Right lobe of liver (tissue), 6 donors: ENCODE measurements around the gene ULK4. TPM values are rescaled to one million over a fixed set of nuclear protein-coding genes. Genes with fewer than 3 reads are reported as not detected.
A peak's percentile ranks its signal among the peaks of the same experiment; 100 is the strongest.

Experiments used
- ATAC-seq, 4 donors: fragments of 200-7000 bp; cut with Tn5 transposase; one replicate each; pipeline ENCODE4 v1.9.1; 2020; ENCODE audit warnings: mild to moderate bottlenecking in 4 of 4, moderate library complexity in 4 of 4
- DNase-seq, 3 donors: peaks; one replicate each; pipeline ENCODE4 v3.0.0-alpha.2; 2020
- H3K27ac ChIP-seq, 3 donors: fragments of 200-600 bp; one replicate each; pipeline ENCODE4 v1.8.0; 2022
- H3K27me3 ChIP-seq, 2 donors: fragments of 200-600 bp; one replicate each; pipeline ENCODE4 v1.8.0; 2022
- H3K36me3 ChIP-seq, 4 donors: fragments of 200-600 bp; sonication (generic) in 1 of 4; one replicate each; pipeline versions ENCODE4 v1.5.1 to v1.8.0; 2017 to 2022; ENCODE audit warnings: control low read depth in 1 of 4
- H3K4me1 ChIP-seq, 4 donors: fragments of 200-600 bp; sonication (generic) in 1 of 4; one replicate each; pipeline versions ENCODE4 v1.5.1 to v1.8.0; 2017 to 2022; ENCODE audit warnings: control low read depth in 1 of 4
- H3K4me3 ChIP-seq, 3 donors: fragments of 200-600 bp; one replicate each; pipeline ENCODE4 v1.8.0; 2022
- H3K9me3 ChIP-seq, 4 donors: fragments of 200-600 bp; sonication (generic) in 1 of 4; one replicate each; pipeline versions ENCODE4 v1.5.1 to v1.8.0; 2017 to 2022; ENCODE audit warnings: control low read depth in 1 of 4
- CTCF ChIP-seq, 4 donors: fragments of 200-600 bp in 3 of 4; fragments of 450-650 bp in 1 of 4; IDR thresholded peaks; one replicate each; pipeline versions ENCODE4 v1.5.1 to v1.8.0; 2016 to 2022; ENCODE audit warnings: antibody characterized with exemption in 4 of 4, mild to moderate bottlenecking in 2 of 4
- POLR2A ChIP-seq: fragments of 450-650 bp; IDR thresholded peaks from one replicate; pipeline ENCODE4 v1.6.1; 2017; ENCODE audit warnings: antibody characterized with exemption, mild to moderate bottlenecking
- WGBS: methylation state at CpG from one replicate; pipeline ENCODE4 v1.1.6; 2018; ENCODE audit warnings: low coverage, low lambda C conversion rate; ENCODE audit not compliant: insufficient coverage; ENCODE audit errors: missing lambda C conversion rate; 5-methylcytosine and 5-hydroxymethylcytosine counted together
- intact Hi-C, 2 donors: fragments of 100-400 bp; cut with DNase I; formaldehyde crosslinking; loops; one replicate each; pipeline versions ENCODE4 v1.11.2 to v1.14.1; 2022
- total RNA-seq, 6 experiments: library from RNA; depleted of rRNA in 2 of 6; stranded (reverse); fragments of >200 nt in 2 of 6; fragmentation: NEBNext Ultra II Directional in 3 of 6; extraction: Animal tissue kit (Norgen Biotek cat#: 25700) in 3 of 6; gene quantifications; one replicate each; pipeline versions ENCODE4 v1.1.0 to v1.2.4, GENCODE V29; 2016 to 2023
- donor health status: DM: no; HTN: yes; CAD: no.
- donor health status: DM: no; HTN: no; CAD: no.
- donor health status: DM: no; HTN: no; CAD: no.
- donor health status: DM: no; HTN: yes; CAD: no.
- donor health status: DM: no; HTN: yes; CAD: no.

The ULK4 gene
- total RNA-seq, 6 experiments from 2014 or later = 2.8 to 5.6 (median 4.9) TPM

- ATAC-seq (peak; percentile 61 to 73 (median 67)), DNase-seq (no peak)
- no peak for TF ChIP-seq POLR2A
- TF ChIP-seq CTCF (IDR thresholded peaks at IDR 0.05) = no peak
- Histone ChIP-seq H3K4me1 (peaks cover 0 to 10% (median 5%) of the 10 kb centered on the region in 4 donors), H3K27ac (peak overlapping the region in 2 of 3 donors; percentile 6 to 51), H3K36me3 (no peaks in the 10 kb centered on the region), H3K4me3 (no peak overlapping the region), H3K27me3 (no peaks in the 10 kb centered on the region), H3K9me3 (no peaks in the 10 kb centered on the region)
- 29% methylated on average over 2 of the region's 2 CpGs for WGBS
- intact Hi-C loops = no loop called here
Observed at GRCh38 chr3:41653571-41654239, 308.2 kb downstream of the ULK4 start.

GRCh38 chr3:41652931-41653330 lies 309.0 kb downstream of the ULK4 start:
- intact Hi-C loops = no loop called here
- WGBS = 86% methylated on average over 1 of the region's 3 CpGs

GRCh38 chr3:41652506-41652905 lies 309.4 kb downstream of the ULK4 start:
- H3K9me3 ChIP-seq = no peaks in the 10 kb centered on the region
- DNase-seq (no peak), ATAC-seq (no peak)
- no peak for TF ChIP-seq POLR2A
- TF ChIP-seq CTCF (IDR thresholded peaks at IDR 0.05) = no peak
- H3K36me3 ChIP-seq = no peaks in the 10 kb centered on the region
- no peak overlapping the region for H3K27ac ChIP-seq
- no peaks in the 10 kb centered on the region for H3K27me3 ChIP-seq
- no peak overlapping the region for H3K4me3 ChIP-seq
- H3K4me1 ChIP-seq = peaks cover 0 to 10% (median 2%) of the 10 kb centered on the region in 4 donors
- intact Hi-C loops = no loop called here
- 70% methylated on average over 4 of the region's 4 CpGs for WGBS

More at GRCh38 chr3:41652931-41653330, 309.0 kb downstream of the ULK4 start:
- H3K9me3 ChIP-seq = no peaks in the 10 kb centered on the region
- H3K4me1 ChIP-seq = peaks cover 0 to 10% (median 3%) of the 10 kb centered on the region in 4 donors
- H3K4me3 ChIP-seq = no peak overlapping the region
- TF ChIP-seq POLR2A (no peak), CTCF (IDR thresholded peaks at IDR 0.05) (no peak)
- no peak for DNase-seq
- H3K36me3 ChIP-seq = no peaks in the 10 kb centered on the region
- no peaks in the 10 kb centered on the region for H3K27me3 ChIP-seq
- no peak overlapping the region for H3K27ac ChIP-seq
- ATAC-seq = no peak

- peaks cover 0 to 10% (median 2%) of the 10 kb centered on the region in 4 donors for H3K4me1 ChIP-seq
- H3K36me3 ChIP-seq = no peaks in the 10 kb centered on the region
- no peak overlapping the region for H3K27ac ChIP-seq
- H3K4me3 ChIP-seq = no peak overlapping the region
- TF ChIP-seq POLR2A = no peak
- no peak for TF ChIP-seq CTCF (IDR thresholded peaks at IDR 0.05)
- H3K9me3 ChIP-seq = no peaks in the 10 kb centered on the region
- no peak for DNase-seq
- intact Hi-C loops = no loop called here
- H3K27me3 ChIP-seq = no peaks in the 10 kb centered on the region
- ATAC-seq = no peak
Observed at GRCh38 chr3:41651718-41652117, 310.2 kb downstream of the ULK4 start.
